H9 (cell line): ENCODE measurements around the gene MED20. TPM values are rescaled to one million over a fixed set of nuclear protein-coding genes. Genes with fewer than 3 reads are reported as not detected.
A peak's percentile ranks its signal among the peaks of the same experiment; 100 is the strongest.

Experiments
- DNase-seq: peaks from one replicate; pipeline ENCODE4 v3.0.0-alpha.2; 2017
- H2AFZ ChIP-seq: one replicate; pipeline ENCODE4 v1.6.1; 2013; ENCODE audit warnings: mild to moderate bottlenecking, low read length, control low read depth, moderate library complexity
- H2AK5ac ChIP-seq: 2 replicates; pipeline ENCODE4 v1.6.1; 2013; ENCODE audit warnings: low read length, control low read depth, mixed read lengths; ENCODE audit not compliant: insufficient read length
- H2BK120ac ChIP-seq: one replicate; pipeline ENCODE4 v1.6.1; 2013; ENCODE audit warnings: low read depth, mild to moderate bottlenecking, low read length, control low read depth, inconsistent platforms; ENCODE audit not compliant: poor library complexity, severe bottlenecking
- H2BK12ac ChIP-seq: 2 replicates; pipeline ENCODE4 v1.6.1; 2013; ENCODE audit warnings: low read length, control low read depth, mixed read lengths, low read depth; ENCODE audit not compliant: insufficient read length
- H2BK15ac ChIP-seq: 2 replicates; pipeline ENCODE4 v1.6.1; 2013; ENCODE audit warnings: low read depth, low read length, control low read depth
- H2BK20ac ChIP-seq: one replicate; pipeline ENCODE4 v1.6.1; 2013; ENCODE audit warnings: low read depth, mild to moderate bottlenecking, low read length, control low read depth, inconsistent platforms; ENCODE audit not compliant: poor library complexity, severe bottlenecking
- H2BK5ac ChIP-seq: 2 replicates; pipeline ENCODE4 v1.6.1; 2013; ENCODE audit warnings: low read length, control low read depth, mixed read lengths; ENCODE audit not compliant: insufficient read length
- H3K14ac ChIP-seq: 2 replicates; pipeline ENCODE4 v1.6.1; 2013; ENCODE audit warnings: low read length, control low read depth; ENCODE audit not compliant: insufficient read depth
- H3K18ac ChIP-seq: 2 replicates; pipeline ENCODE4 v1.6.1; 2013; ENCODE audit warnings: low read depth, mild to moderate bottlenecking, mixed read lengths, low read length, control low read depth; ENCODE audit not compliant: insufficient read length
- H3K23ac ChIP-seq: 2 replicates; pipeline ENCODE4 v1.6.1; 2013; ENCODE audit warnings: low read length, control low read depth, mixed read lengths, low read depth; ENCODE audit not compliant: insufficient read length
- H3K23me2 ChIP-seq: 2 replicates; pipeline ENCODE4 v1.6.1; 2013; ENCODE audit warnings: low read depth, mild to moderate bottlenecking, mixed read lengths, low read length, control low read depth; ENCODE audit not compliant: insufficient read length, poor library complexity, severe bottlenecking
- H3K27ac ChIP-seq: 2 replicates; pipeline ENCODE4 v1.5.1; 2013; ENCODE audit warnings: low read length, control low read depth, mixed read lengths, low read depth; ENCODE audit not compliant: insufficient read length
- H3K27me3 ChIP-seq: 2 replicates; pipeline ENCODE4 v1.6.1; 2013; ENCODE audit warnings: low read length, control low read depth, inconsistent platforms; ENCODE audit not compliant: insufficient read depth
- H3K4ac ChIP-seq: 2 replicates; pipeline ENCODE4 v1.6.1; 2013; ENCODE audit warnings: low read depth, mild to moderate bottlenecking, control low read depth, inconsistent platforms, low read length, moderate library complexity
- H3K4me1 ChIP-seq: 2 replicates; pipeline ENCODE4 v1.6.1; 2013; ENCODE audit warnings: low read length, control low read depth, inconsistent platforms; ENCODE audit not compliant: insufficient read depth
- H3K4me2 ChIP-seq: 2 replicates; pipeline ENCODE4 v1.6.1; 2013; ENCODE audit warnings: low read length, control low read depth, mixed read lengths; ENCODE audit not compliant: insufficient read length, insufficient read depth
- H3K56ac ChIP-seq: 2 replicates; pipeline ENCODE4 v1.6.1; 2013; ENCODE audit warnings: low read depth, mild to moderate bottlenecking, mixed read lengths, low read length, control low read depth; ENCODE audit not compliant: insufficient read length
- H3K79me1 ChIP-seq: 2 replicates; pipeline ENCODE4 v1.6.1; 2013; ENCODE audit warnings: low read depth, mild to moderate bottlenecking, moderate library complexity, low read length, control low read depth, inconsistent platforms; ENCODE audit not compliant: insufficient read depth, poor library complexity, severe bottlenecking
- H3K79me2 ChIP-seq: 2 replicates; pipeline ENCODE4 v1.6.1; 2013; ENCODE audit warnings: low read length, control low read depth, inconsistent platforms; ENCODE audit not compliant: insufficient read depth
- H3K9ac ChIP-seq: 2 replicates; pipeline ENCODE4 v1.6.1; 2013; ENCODE audit warnings: low read length, control low read depth, mixed read lengths; ENCODE audit not compliant: insufficient read length; ENCODE audit errors: extremely low read depth
- H3K9me3 ChIP-seq: one replicate; pipeline ENCODE4 v1.6.1; 2013; ENCODE audit warnings: low read depth, low read length, inconsistent platforms; ENCODE audit not compliant: control insufficient read depth
- H3T11ph ChIP-seq: one replicate; pipeline ENCODE4 v1.6.1; 2013; ENCODE audit warnings: mild to moderate bottlenecking, low read length, control low read depth, inconsistent platforms
- H4K20me1 ChIP-seq: one replicate; pipeline ENCODE4 v1.6.1; 2013; ENCODE audit not compliant: control insufficient read depth, insufficient read length, insufficient read depth
- H4K5ac ChIP-seq: 2 replicates; pipeline ENCODE4 v1.6.1; 2013; ENCODE audit warnings: low read depth, mild to moderate bottlenecking, mixed read lengths, low read length, control low read depth; ENCODE audit not compliant: insufficient read length
- H4K8ac ChIP-seq: replicated peaks from 2 replicates; pipeline ENCODE4 v1.6.1; 2013; ENCODE audit warnings: low read length, control low read depth, mixed read lengths, low read depth; ENCODE audit not compliant: insufficient read length
- H4K91ac ChIP-seq: 2 replicates; pipeline ENCODE4 v1.6.1; 2013; ENCODE audit warnings: low read depth, mild to moderate bottlenecking, moderate library complexity, mixed read lengths, low read length, control low read depth; ENCODE audit not compliant: insufficient read length
- H3K27ac Mint-ChIP-seq, 3 experiments: 2 replicates in 2 of 3; 3 replicates in 1 of 3; pipeline ENCODE4 v1.8.0; 2020 to 2021; ENCODE audit warnings: mixed read lengths in 3 of 3, mild to moderate bottlenecking in 1 of 3, moderate library complexity in 1 of 3
- H3K27me3 Mint-ChIP-seq: 2 replicates; pipeline ENCODE4 v1.8.0; 2021; ENCODE audit warnings: low read depth, mild to moderate bottlenecking, moderate library complexity, mixed read lengths
- H3K36me3 Mint-ChIP-seq, 3 experiments: 2 replicates in 2 of 3; 3 replicates in 1 of 3; pipeline ENCODE4 v1.8.0; 2020 to 2021; ENCODE audit warnings: low read depth in 3 of 3, mixed read lengths in 3 of 3; ENCODE audit not compliant: insufficient read depth in 1 of 3
- H3K4me1 Mint-ChIP-seq, 2 experiments: 2 replicates each; pipeline ENCODE4 v1.8.0; 2020; ENCODE audit warnings: mixed read lengths in 2 of 2
- H3K4me3 Mint-ChIP-seq, 2 experiments: 2 replicates in 1 of 2; 3 replicates in 1 of 2; pipeline ENCODE4 v1.8.0; 2020 to 2021; ENCODE audit warnings: mild to moderate bottlenecking in 2 of 2, mixed read lengths in 2 of 2, moderate library complexity in 1 of 2
- H3K9me3 Mint-ChIP-seq, 2 experiments: 2 replicates in 1 of 2; 3 replicates in 1 of 2; pipeline ENCODE4 v1.8.0; 2020; ENCODE audit warnings: mild to moderate bottlenecking in 2 of 2, mixed read lengths in 2 of 2, moderate library complexity in 1 of 2
- WGBS: extraction: QIAGEN DNeasy Blood & Tissue Kit; methylation state at CpG from one replicate; pipeline ENCODE4 v1.1.7; 2013; ENCODE audit warnings: missing lambda C conversion rate, low lambda C conversion rate, mixed read lengths; ENCODE audit not compliant: insufficient read length; ENCODE audit errors: extremely low coverage; 5-methylcytosine and 5-hydroxymethylcytosine counted together
- total RNA-seq: library from RNA; stranded (reverse); gene quantifications from 2 replicates; pipeline ENCODE4 v1.2.1, GENCODE V29; 2021
- TF ChIP-seq, protein P1 (sequence below): fragments of 200-600 bp; sonication (generic); conservative IDR thresholded peaks from 3 replicates; pipeline ENCODE4 v1.8.0; 2021; ENCODE audit warnings: antibody characterized with exemption, mild to moderate bottlenecking

The MED20 gene
- total RNA-seq, 1 experiment from 2014 or later: 28.9 TPM

DNA sequence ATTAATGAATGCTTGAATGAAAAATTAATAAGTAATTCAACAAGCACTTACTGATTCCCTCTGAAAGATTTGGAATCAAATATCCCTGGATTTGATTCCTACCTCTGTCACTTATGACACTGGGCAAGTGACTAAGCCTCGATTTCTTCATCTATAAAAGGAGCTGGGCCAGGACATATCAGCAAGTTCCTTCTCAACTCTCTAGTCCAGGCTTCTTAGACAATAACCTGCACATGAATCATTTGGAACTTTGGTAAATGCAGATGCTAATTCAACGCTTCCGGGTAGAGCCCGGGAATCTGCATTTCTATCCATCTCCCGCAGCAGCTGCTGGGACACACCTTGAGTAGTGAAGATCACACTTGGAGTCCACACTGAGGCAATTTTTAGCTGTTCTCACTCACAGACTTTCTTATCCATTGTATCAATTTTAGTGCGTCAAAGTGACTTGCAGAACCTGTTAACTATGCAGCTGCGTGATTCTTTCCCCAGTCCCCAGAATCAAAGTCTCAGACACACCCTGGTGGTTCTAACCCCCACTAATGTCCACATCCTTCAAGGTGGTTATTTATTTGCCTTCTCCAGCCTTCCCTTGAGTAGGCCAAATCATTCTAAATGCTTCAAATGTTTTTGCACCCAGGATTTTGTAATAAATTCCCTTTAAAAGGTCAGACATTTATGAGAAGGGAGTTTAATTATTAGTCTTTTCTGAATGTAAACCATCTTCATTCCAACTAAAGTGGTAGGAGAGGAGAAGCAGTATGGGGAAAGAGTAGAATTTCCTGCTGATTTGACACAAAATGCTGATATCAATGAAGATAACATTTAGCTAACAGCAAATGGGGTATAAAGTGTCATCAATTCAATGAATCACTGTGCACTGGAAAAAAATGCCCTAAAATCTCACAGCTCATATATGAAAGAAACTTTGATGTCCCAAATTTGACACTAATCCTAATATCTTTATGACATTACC lies 46.7 kb upstream of the MED20 start:
- Histone ChIP-seq H2AK5ac (no peak overlapping the region), H3K9ac (no peak overlapping the region), H3T11ph (peak overlapping the region; percentile 96), H3K23me2 (peaks cover 3% of the 10 kb centered on the region), H2AFZ (peak overlapping the region; percentile 15), H2BK12ac (peak overlapping the region; percentile 67), H3K4me2 (peak overlapping the region; percentile 19), H4K91ac (no peak overlapping the region), H3K79me2 (no peaks in the 10 kb centered on the region), H3K9me3 (no peaks in the 10 kb centered on the region), H3K27me3 (no peaks in the 10 kb centered on the region), H4K8ac (no peak overlapping the region), H3K56ac (no peak overlapping the region), H3K27ac (peak overlapping the region; percentile 47), H4K20me1 (no peaks in the 10 kb centered on the region), H3K4ac (no peak overlapping the region), H2BK5ac (no peak overlapping the region), H2BK120ac (peak overlapping the region; percentile 72), H3K4me1 (peaks cover 17% of the 10 kb centered on the region; the same call in 1 of the 2 replicates), H3K23ac (no peak overlapping the region), H4K5ac (no peak overlapping the region), H2BK20ac (no peak overlapping the region), H3K79me1 (no peaks in the 10 kb centered on the region), H3K14ac (no peak overlapping the region), H3K18ac (no peak overlapping the region), H2BK15ac (no peak overlapping the region)
- Mint-ChIP-seq H3K9me3 (no peaks in the 10 kb centered on the region), H3K36me3 (no peaks in the 10 kb centered on the region; a peak in 1 of 7 replicates), H3K27ac (peak overlapping the region; percentile 45 to 81 (median 63)), H3K27me3 (peaks cover 1% of the 10 kb centered on the region; the same call in 1 of the 2 replicates), H3K4me3 (no peak overlapping the region), H3K4me1 (peaks cover 46 to 47% of the 10 kb centered on the region in 2 experiments)
- TF ChIP-seq, protein P1, sequence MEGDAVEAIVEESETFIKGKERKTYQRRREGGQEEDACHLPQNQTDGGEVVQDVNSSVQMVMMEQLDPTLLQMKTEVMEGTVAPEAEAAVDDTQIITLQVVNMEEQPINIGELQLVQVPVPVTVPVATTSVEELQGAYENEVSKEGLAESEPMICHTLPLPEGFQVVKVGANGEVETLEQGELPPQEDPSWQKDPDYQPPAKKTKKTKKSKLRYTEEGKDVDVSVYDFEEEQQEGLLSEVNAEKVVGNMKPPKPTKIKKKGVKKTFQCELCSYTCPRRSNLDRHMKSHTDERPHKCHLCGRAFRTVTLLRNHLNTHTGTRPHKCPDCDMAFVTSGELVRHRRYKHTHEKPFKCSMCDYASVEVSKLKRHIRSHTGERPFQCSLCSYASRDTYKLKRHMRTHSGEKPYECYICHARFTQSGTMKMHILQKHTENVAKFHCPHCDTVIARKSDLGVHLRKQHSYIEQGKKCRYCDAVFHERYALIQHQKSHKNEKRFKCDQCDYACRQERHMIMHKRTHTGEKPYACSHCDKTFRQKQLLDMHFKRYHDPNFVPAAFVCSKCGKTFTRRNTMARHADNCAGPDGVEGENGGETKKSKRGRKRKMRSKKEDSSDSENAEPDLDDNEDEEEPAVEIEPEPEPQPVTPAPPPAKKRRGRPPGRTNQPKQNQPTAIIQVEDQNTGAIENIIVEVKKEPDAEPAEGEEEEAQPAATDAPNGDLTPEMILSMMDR: no peak
- DNase-seq: no peak
- WGBS: no CpG with 5 or more reads among the region's 7 CpGs
